DMS153 treated with DMSO at 0.1 percent for 48 hours (cell line): ENCODE data around the gene MAN2A2.
"Not testable (repeated sequence)": the region's sequence is repeated elsewhere in the genome, so short reads cannot be mapped to it uniquely, and the experiment has no call there.

Experiments used
- DNase-seq: peaks from one replicate; lab custom pipeline; 2025; ENCODE audit not compliant: unreplicated experiment; lab: John Stamatoyannopoulos, UW

Gene MAN2A2

GRCh38 chr15:90871139-90871715 is 31.9 kb upstream of the MAN2A2 start:
- DNase-seq = no peak

- DNase-seq = no peak
Observed at GRCh38 chr15:90871716-90872485, 31.2 kb upstream of the MAN2A2 start.

- no peak for DNase-seq
Observed at GRCh38 chr15:90872486-90873184, 30.5 kb upstream of the MAN2A2 start.

GRCh38 chr15:90873488-90873997 is 29.6 kb upstream of the MAN2A2 start:
- DNase-seq = no peak

- no peak for DNase-seq
Observed at GRCh38 chr15:90873998-90874605, 29.0 kb upstream of the MAN2A2 start.

GRCh38 chr15:90874986-90875385 is 28.1 kb upstream of the MAN2A2 start:
- DNase-seq = not testable (repeated sequence)

- DNase-seq = no peak
Observed at GRCh38 chr15:90875549-90875981, 27.5 kb upstream of the MAN2A2 start.

GRCh38 chr15:90876046-90876445 is 27.1 kb upstream of the MAN2A2 start:
- no peak for DNase-seq

GRCh38 chr15:90876512-90877170 is 26.5 kb upstream of the MAN2A2 start:
- no peak for DNase-seq

- no peak for DNase-seq
Observed at GRCh38 chr15:90877315-90877714, 25.8 kb upstream of the MAN2A2 start.

- no peak for DNase-seq
Observed at GRCh38 chr15:90877996-90878395, 25.1 kb upstream of the MAN2A2 start.

GRCh38 chr15:90878660-90879059 is 24.4 kb upstream of the MAN2A2 start:
- no peak for DNase-seq

GRCh38 chr15:90879730-90880366 is 23.3 kb upstream of the MAN2A2 start:
- DNase-seq = no peak

GRCh38 chr15:90880381-90881145 is 22.5 kb upstream of the MAN2A2 start:
- DNase-seq = no peak

GRCh38 chr15:90881181-90881977 is 21.7 kb upstream of the MAN2A2 start:
- no peak for DNase-seq

GRCh38 chr15:90881978-90882721 is 21.0 kb upstream of the MAN2A2 start:
- DNase-seq = no peak

- DNase-seq = no peak
Observed at GRCh38 chr15:90882781-90883525, 20.1 kb upstream of the MAN2A2 start.
